WTC11 (cell line): Measurements from ENCODE around the gene MFSD11. TPM values are rescaled to one million over a fixed set of nuclear protein-coding genes. Genes with fewer than 3 reads are reported as not detected.

Experiments
- ATAC-seq: fragments of 200-7000 bp; cut with Tn5 transposase; 2 replicates; pipeline ENCODE4 v1.10.0; 2021; ENCODE audit warnings: mild to moderate bottlenecking, moderate library complexity
- CTCF ChIA-PET: fragments of 300-600 bp; sonication (Branson Sonifier 250); formaldehyde crosslinking; loops from one replicate; lab custom pipeline; 2021; ENCODE audit warnings: antibody characterized with exemption; lab: Charles Lee
- POLR2A ChIA-PET: fragments of 350-600 bp; sonication (Branson Sonifier 250); formaldehyde crosslinking; loops from one replicate; lab custom pipeline; 2021; ENCODE audit warnings: antibody characterized with exemption; lab: Charles Lee
- DNase-seq: peaks from one replicate; pipeline ENCODE4 v3.0.0; 2021; ENCODE audit warnings: low spot score
- H3K27ac Mint-ChIP-seq: 2 replicates; pipeline ENCODE4 v1.8.0; 2021; ENCODE audit warnings: mixed read lengths
- H3K27me3 Mint-ChIP-seq: 2 replicates; pipeline ENCODE4 v1.8.0; 2021; ENCODE audit warnings: low read depth, mild to moderate bottlenecking, moderate library complexity, mixed read lengths
- H3K36me3 Mint-ChIP-seq: 2 replicates; pipeline ENCODE4 v1.8.0; 2021; ENCODE audit warnings: mixed read lengths
- H3K4me1 Mint-ChIP-seq: 2 replicates; pipeline ENCODE4 v1.8.0; 2022; ENCODE audit warnings: mixed read lengths
- H3K4me3 Mint-ChIP-seq: 2 replicates; pipeline ENCODE4 v1.8.0; 2021; ENCODE audit warnings: mild to moderate bottlenecking, moderate library complexity, mixed read lengths
- H3K9me3 Mint-ChIP-seq: 2 replicates; pipeline ENCODE4 v1.8.0; 2021; ENCODE audit warnings: mixed read lengths
- CBFB ChIP-seq: sonication (generic); formaldehyde crosslinking; IDR thresholded peaks from 2 replicates; pipeline ENCODE4 v1.8.1; 2022; ENCODE audit warnings: mild to moderate bottlenecking, low read depth, missing genetic modification reagents
- HMGA2 ChIP-seq: fragments of 250-450 bp; sonication (Bioruptor Pico); IDR thresholded peaks from 2 replicates; pipeline ENCODE4 v1.4.0; 2021; ENCODE audit warnings: mild to moderate bottlenecking, moderate library complexity
- JUN ChIP-seq: sonication (generic); formaldehyde crosslinking; IDR thresholded peaks from 2 replicates; pipeline ENCODE4 v1.8.0; 2023; ENCODE audit warnings: mild to moderate bottlenecking, missing genetic modification reagents
- NR1H2 ChIP-seq: sonication (generic); formaldehyde crosslinking; IDR thresholded peaks from 2 replicates; pipeline ENCODE4 v1.9.0; 2021; ENCODE audit warnings: mild to moderate bottlenecking, moderate library complexity, missing genetic modification reagents
- NR3C1 ChIP-seq: sonication (generic); formaldehyde crosslinking; conservative IDR thresholded peaks from 2 replicates; pipeline ENCODE4 v1.8.1; 2023; ENCODE audit warnings: low read depth, mild to moderate bottlenecking, missing genetic modification reagents
- OVOL2 ChIP-seq: fragments of 250-450 bp; sonication (Bioruptor Pico); IDR thresholded peaks from 2 replicates; pipeline ENCODE4 v1.9.0; 2021; ENCODE audit warnings: mild to moderate bottlenecking, borderline replicate concordance
- SMAD3 ChIP-seq: sonication (generic); formaldehyde crosslinking; IDR thresholded peaks from 2 replicates; pipeline ENCODE4 v1.8.0; 2022; ENCODE audit warnings: missing genetic modification reagents, mild to moderate bottlenecking, borderline replicate concordance
- TEAD4 ChIP-seq: sonication (generic); formaldehyde crosslinking; IDR thresholded peaks from 2 replicates; pipeline ENCODE4 v1.8.0; 2022; ENCODE audit warnings: mild to moderate bottlenecking, missing genetic modification reagents
- ZNF317 ChIP-seq: sonication (generic); formaldehyde crosslinking; IDR thresholded peaks from 2 replicates; pipeline ENCODE4 v1.8.1; 2023; ENCODE audit warnings: low read depth, mild to moderate bottlenecking, moderate library complexity, missing genetic modification reagents, borderline replicate concordance
- ZNF671 ChIP-seq: fragments of 250-450 bp; sonication (Bioruptor Pico); IDR thresholded peaks from 2 replicates; pipeline ENCODE4 v1.8.0; 2021; ENCODE audit warnings: mild to moderate bottlenecking
- total RNA-seq: library from RNA; stranded (reverse); gene quantifications from 3 replicates; pipeline ENCODE4 v1.2.3, GENCODE V29; 2021
- TF ChIP-seq, protein P1 (sequence below): fragments of 250-450 bp; sonication (Bioruptor Pico); IDR thresholded peaks from 2 replicates; pipeline ENCODE4 v1.9.0; 2021; ENCODE audit warnings: mild to moderate bottlenecking
- TF ChIP-seq, protein P2 (sequence below): sonication (generic); formaldehyde crosslinking; IDR thresholded peaks from 2 replicates; pipeline ENCODE4 v1.8.0; 2022; ENCODE audit warnings: mild to moderate bottlenecking, missing genetic modification reagents
- TF ChIP-seq, protein P3 (sequence below): sonication (generic); formaldehyde crosslinking; IDR thresholded peaks from 2 replicates; pipeline ENCODE4 v1.8.0; 2023; ENCODE audit warnings: missing genetic modification reagents
- TF ChIP-seq, protein P4 (sequence below): sonication (generic); formaldehyde crosslinking; IDR thresholded peaks from 2 replicates; pipeline ENCODE4 v1.8.1; 2023; ENCODE audit warnings: mild to moderate bottlenecking, missing genetic modification reagents, moderate library complexity
- TF ChIP-seq, protein P5 (sequence below): fragments of 250-450 bp; sonication (Bioruptor Pico); IDR thresholded peaks from 2 replicates; pipeline ENCODE4 v2.1.2; 2022; ENCODE audit warnings: mild to moderate bottlenecking, moderate library complexity
- TF ChIP-seq, protein P6 (sequence below): sonication (generic); formaldehyde crosslinking; IDR thresholded peaks from 2 replicates; pipeline ENCODE4 v1.8.0; 2023; ENCODE audit warnings: missing genetic modification reagents, mild to moderate bottlenecking, borderline replicate concordance

The MFSD11 gene
- total RNA-seq, 1 experiment from 2014 or later, result 16.6 TPM

DNA sequence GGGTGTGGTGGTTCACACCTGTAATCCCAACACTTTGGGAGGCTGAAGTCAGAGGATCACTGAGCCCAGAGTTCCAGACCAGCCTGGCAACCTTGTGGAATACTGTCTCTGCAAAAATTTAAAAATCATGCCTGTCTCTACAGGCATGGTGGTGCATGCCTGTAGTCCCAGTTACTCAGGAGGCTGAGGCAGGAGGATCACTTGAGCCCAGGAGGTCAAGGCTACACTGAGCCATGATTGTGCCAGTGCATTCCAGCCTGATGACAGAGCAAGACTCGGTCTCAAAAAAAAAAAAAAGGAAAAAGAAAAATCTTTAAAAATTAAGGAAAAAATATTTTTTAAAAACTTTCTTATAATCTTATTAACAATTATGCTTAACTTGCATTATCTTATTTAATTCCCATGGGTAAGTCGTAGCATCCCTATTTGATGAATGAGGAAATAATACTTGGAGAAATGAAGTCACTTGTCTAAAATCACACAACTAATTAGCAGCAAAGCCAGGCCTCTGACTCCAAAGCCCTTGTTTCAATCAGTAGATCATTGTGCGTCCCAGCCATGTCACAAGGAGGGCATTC lies 13.6 kb downstream of the MFSD11 start:
- Mint-ChIP-seq H3K4me1 (no peaks in the 10 kb centered on the region), H3K4me3 (no peak overlapping the region), H3K9me3 (no peaks in the 10 kb centered on the region), H3K27ac (no peak overlapping the region), H3K36me3 (peaks cover 16% of the 10 kb centered on the region), H3K27me3 (no peaks in the 10 kb centered on the region)
- CTCF ChIA-PET, result no interaction called here
- ATAC-seq (no peak), DNase-seq (no peak)
- POLR2A ChIA-PET, result no interaction called here
- TF ChIP-seq ZNF671 (CRISPR knock-in tag) (no peak), NR1H2 (CRISPR knock-in tag) (no peak), SMAD3 (CRISPR knock-in tag) (no peak), TEAD4 (CRISPR knock-in tag) (no peak)
- TF ChIP-seq, protein P1, sequence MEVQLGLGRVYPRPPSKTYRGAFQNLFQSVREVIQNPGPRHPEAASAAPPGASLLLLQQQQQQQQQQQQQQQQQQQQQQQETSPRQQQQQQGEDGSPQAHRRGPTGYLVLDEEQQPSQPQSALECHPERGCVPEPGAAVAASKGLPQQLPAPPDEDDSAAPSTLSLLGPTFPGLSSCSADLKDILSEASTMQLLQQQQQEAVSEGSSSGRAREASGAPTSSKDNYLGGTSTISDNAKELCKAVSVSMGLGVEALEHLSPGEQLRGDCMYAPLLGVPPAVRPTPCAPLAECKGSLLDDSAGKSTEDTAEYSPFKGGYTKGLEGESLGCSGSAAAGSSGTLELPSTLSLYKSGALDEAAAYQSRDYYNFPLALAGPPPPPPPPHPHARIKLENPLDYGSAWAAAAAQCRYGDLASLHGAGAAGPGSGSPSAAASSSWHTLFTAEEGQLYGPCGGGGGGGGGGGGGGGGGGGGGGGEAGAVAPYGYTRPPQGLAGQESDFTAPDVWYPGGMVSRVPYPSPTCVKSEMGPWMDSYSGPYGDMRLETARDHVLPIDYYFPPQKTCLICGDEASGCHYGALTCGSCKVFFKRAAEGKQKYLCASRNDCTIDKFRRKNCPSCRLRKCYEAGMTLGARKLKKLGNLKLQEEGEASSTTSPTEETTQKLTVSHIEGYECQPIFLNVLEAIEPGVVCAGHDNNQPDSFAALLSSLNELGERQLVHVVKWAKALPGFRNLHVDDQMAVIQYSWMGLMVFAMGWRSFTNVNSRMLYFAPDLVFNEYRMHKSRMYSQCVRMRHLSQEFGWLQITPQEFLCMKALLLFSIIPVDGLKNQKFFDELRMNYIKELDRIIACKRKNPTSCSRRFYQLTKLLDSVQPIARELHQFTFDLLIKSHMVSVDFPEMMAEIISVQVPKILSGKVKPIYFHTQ (CRISPR knock-in tag), result no peak
- TF ChIP-seq, protein P2, sequence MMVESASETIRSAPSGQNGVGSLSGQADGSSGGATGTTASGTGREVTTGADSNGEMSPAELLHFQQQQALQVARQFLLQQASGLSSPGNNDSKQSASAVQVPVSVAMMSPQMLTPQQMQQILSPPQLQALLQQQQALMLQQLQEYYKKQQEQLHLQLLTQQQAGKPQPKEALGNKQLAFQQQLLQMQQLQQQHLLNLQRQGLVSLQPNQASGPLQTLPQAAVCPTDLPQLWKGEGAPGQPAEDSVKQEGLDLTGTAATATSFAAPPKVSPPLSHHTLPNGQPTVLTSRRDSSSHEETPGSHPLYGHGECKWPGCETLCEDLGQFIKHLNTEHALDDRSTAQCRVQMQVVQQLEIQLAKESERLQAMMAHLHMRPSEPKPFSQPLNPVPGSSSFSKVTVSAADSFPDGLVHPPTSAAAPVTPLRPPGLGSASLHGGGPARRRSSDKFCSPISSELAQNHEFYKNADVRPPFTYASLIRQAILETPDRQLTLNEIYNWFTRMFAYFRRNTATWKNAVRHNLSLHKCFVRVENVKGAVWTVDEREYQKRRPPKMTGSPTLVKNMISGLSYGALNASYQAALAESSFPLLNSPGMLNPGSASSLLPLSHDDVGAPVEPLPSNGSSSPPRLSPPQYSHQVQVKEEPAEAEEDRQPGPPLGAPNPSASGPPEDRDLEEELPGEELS, result no peak

DNA sequence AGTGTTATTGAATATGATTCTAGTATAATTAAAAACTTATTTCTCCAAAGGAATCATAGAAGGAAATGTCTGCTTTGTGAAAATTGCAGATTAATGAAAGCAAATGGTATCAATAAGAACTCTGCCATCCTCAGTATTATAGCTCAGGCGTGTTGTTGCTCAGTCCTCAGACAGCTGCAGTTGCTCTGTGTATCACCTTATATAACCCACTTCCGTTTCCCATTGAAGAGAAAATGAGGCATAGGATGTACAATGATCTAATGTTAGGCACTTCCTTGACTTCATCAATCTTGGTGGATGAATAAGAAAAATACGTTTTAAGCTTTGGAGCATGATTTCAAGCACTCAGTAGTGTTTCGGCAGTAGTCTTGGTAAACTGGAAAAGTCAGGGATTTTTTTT lies 14.1 kb downstream of the MFSD11 start:
- ATAC-seq, result no peak
- CTCF ChIA-PET, result interaction anchor here (0.7 kb wide), 1 partner anchor 38 kb away, joined by 3 read pairs; no protein-coding TSS in a partner anchor
- Mint-ChIP-seq H3K4me1 (no peaks in the 10 kb centered on the region), H3K9me3 (no peaks in the 10 kb centered on the region), H3K36me3 (peaks cover 14% of the 10 kb centered on the region)
- TF ChIP-seq, protein P3, sequence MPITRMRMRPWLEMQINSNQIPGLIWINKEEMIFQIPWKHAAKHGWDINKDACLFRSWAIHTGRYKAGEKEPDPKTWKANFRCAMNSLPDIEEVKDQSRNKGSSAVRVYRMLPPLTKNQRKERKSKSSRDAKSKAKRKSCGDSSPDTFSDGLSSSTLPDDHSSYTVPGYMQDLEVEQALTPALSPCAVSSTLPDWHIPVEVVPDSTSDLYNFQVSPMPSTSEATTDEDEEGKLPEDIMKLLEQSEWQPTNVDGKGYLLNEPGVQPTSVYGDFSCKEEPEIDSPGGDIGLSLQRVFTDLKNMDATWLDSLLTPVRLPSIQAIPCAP (CRISPR knock-in tag), result no peak
- TF ChIP-seq, protein P4, sequence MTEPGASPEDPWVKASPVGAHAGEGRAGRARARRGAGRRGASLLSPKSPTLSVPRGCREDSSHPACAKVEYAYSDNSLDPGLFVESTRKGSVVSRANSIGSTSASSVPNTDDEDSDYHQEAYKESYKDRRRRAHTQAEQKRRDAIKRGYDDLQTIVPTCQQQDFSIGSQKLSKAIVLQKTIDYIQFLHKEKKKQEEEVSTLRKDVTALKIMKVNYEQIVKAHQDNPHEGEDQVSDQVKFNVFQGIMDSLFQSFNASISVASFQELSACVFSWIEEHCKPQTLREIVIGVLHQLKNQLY (CRISPR knock-in tag), result no peak
- TF ChIP-seq JUN (CRISPR knock-in tag), result no peak
- no peak for TF ChIP-seq NR3C1 (CRISPR knock-in tag)
- no peak for TF ChIP-seq OVOL2 (CRISPR knock-in tag)
- no peak for TF ChIP-seq HMGA2 (CRISPR knock-in tag)
- TF ChIP-seq CBFB (CRISPR knock-in tag), result no peak
- TF ChIP-seq ZNF317 (CRISPR knock-in tag), result no peak
- TF ChIP-seq, protein P5, sequence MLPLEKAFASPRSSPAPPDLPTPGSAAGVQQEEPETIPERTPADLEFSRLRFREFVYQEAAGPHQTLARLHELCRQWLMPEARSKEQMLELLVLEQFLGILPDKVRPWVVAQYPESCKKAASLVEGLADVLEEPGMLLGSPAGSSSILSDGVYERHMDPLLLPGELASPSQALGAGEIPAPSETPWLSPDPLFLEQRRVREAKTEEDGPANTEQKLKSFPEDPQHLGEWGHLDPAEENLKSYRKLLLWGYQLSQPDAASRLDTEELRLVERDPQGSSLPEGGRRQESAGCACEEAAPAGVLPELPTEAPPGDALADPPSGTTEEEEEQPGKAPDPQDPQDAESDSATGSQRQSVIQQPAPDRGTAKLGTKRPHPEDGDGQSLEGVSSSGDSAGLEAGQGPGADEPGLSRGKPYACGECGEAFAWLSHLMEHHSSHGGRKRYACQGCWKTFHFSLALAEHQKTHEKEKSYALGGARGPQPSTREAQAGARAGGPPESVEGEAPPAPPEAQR (CRISPR knock-in tag), result no peak
- TF ChIP-seq, protein P6, sequence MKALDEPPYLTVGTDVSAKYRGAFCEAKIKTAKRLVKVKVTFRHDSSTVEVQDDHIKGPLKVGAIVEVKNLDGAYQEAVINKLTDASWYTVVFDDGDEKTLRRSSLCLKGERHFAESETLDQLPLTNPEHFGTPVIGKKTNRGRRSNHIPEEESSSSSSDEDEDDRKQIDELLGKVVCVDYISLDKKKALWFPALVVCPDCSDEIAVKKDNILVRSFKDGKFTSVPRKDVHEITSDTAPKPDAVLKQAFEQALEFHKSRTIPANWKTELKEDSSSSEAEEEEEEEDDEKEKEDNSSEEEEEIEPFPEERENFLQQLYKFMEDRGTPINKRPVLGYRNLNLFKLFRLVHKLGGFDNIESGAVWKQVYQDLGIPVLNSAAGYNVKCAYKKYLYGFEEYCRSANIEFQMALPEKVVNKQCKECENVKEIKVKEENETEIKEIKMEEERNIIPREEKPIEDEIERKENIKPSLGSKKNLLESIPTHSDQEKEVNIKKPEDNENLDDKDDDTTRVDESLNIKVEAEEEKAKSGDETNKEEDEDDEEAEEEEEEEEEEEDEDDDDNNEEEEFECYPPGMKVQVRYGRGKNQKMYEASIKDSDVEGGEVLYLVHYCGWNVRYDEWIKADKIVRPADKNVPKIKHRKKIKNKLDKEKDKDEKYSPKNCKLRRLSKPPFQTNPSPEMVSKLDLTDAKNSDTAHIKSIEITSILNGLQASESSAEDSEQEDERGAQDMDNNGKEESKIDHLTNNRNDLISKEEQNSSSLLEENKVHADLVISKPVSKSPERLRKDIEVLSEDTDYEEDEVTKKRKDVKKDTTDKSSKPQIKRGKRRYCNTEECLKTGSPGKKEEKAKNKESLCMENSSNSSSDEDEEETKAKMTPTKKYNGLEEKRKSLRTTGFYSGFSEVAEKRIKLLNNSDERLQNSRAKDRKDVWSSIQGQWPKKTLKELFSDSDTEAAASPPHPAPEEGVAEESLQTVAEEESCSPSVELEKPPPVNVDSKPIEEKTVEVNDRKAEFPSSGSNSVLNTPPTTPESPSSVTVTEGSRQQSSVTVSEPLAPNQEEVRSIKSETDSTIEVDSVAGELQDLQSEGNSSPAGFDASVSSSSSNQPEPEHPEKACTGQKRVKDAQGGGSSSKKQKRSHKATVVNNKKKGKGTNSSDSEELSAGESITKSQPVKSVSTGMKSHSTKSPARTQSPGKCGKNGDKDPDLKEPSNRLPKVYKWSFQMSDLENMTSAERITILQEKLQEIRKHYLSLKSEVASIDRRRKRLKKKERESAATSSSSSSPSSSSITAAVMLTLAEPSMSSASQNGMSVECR (CRISPR knock-in tag), result no peak
- TF ChIP-seq, all 79 proteins: peak for 0
- Mint-ChIP-seq H3K4me3 (no peak overlapping the region), H3K27ac (no peak overlapping the region), H3K27me3 (no peaks in the 10 kb centered on the region)
- DNase-seq, result no peak
- POLR2A ChIA-PET, result no interaction called here
